Kidney (tissue), 22 donors: ENCODE measurements around the gene ALB. TPM values are rescaled to one million over a fixed set of nuclear protein-coding genes. Genes with fewer than 3 reads are reported as not detected.
"Not testable (repeated sequence)": the region's sequence is repeated elsewhere in the genome, so short reads cannot be mapped to it uniquely, and the experiment has no call there.

ENCODE experiments used
- DNase-seq, 5 donors: peaks; one replicate each; pipeline ENCODE4 v3.0.0-alpha.2; 2013 to 2020
- FAIRE-seq: peaks from 2 replicates; lab custom pipeline; 2012; peaks lifted over from hg19 to GRCh38; lab: Jason Lieb, UNC
- H3K27ac ChIP-seq, 2 donors: one replicate each; pipeline ENCODE4 v1.7.0; 2013; ENCODE audit warnings: low read depth in 2 of 2, low read length in 2 of 2, inconsistent platforms in 1 of 2
- H3K27me3 ChIP-seq: one replicate; pipeline ENCODE4 v1.7.1; 2013; ENCODE audit warnings: low read length, inconsistent platforms; ENCODE audit not compliant: control insufficient read depth, insufficient read depth
- H3K36me3 ChIP-seq, 3 donors: one replicate each; pipeline versions ENCODE4 v1.7.0 to v1.7.1; 2013; ENCODE audit warnings: low read length in 3 of 3, control low read depth in 1 of 3, inconsistent platforms in 1 of 3; ENCODE audit not compliant: insufficient read depth in 3 of 3, control insufficient read depth in 2 of 3
- H3K4me1 ChIP-seq, 3 donors: one replicate each; pipeline versions ENCODE4 v1.7.0 to v1.7.1; 2013; ENCODE audit warnings: low read length in 3 of 3, inconsistent platforms in 1 of 3, low read depth in 1 of 3; ENCODE audit not compliant: control insufficient read depth in 2 of 3, insufficient read depth in 2 of 3
- H3K4me3 ChIP-seq, 3 donors: one replicate each; pipeline versions ENCODE4 v1.7.0 to v1.8.1; 2013; ENCODE audit warnings: low read length in 3 of 3, control low read depth in 1 of 3, inconsistent platforms in 1 of 3
- H3K9ac ChIP-seq, 3 donors: one replicate each; pipeline versions ENCODE4 v1.7.0 to v1.7.1; 2013; ENCODE audit warnings: low read length in 3 of 3, control low read depth in 1 of 3, inconsistent platforms in 1 of 3
- H3K9me3 ChIP-seq, 3 donors: one replicate each; pipeline versions ENCODE4 v1.7.0 to v1.7.1; 2013; ENCODE audit warnings: low read length in 3 of 3, control low read depth in 1 of 3, inconsistent platforms in 1 of 3; ENCODE audit not compliant: control insufficient read depth in 2 of 3, insufficient read depth in 1 of 3
- intact Hi-C: fragments of 100-400 bp; cut with DNase I; formaldehyde crosslinking; loops from one replicate; pipeline ENCODE4 v1.11.1; 2022
- long read RNA-seq, 10 donors: library from polyadenylated mRNA in 1 of 10; unstranded in 1 of 10; transcript quantifications; one replicate each; pipeline ENCODE4 v2.0.0 and lab custom pipeline, GENCODE V29; 2021 to 2026
- polyA plus RNA-seq: library from polyadenylated mRNA; stranded (reverse); fragments of 350-450 nt; fragmentation: Illumina TruSeq; extraction: RNeasy Lipid Tissue Mini Kit (QIAGEN cat#74804); gene quantifications from one replicate; pipeline ENCODE4 v1.2.3, GENCODE V29; 2014; ENCODE audit warnings: low read depth, low replicate concordance; ENCODE audit not compliant: insufficient read depth
- total RNA-seq: library from RNA; stranded (reverse); fragmentation: NEBNext Ultra II Directional; extraction: Animal tissue kit (Norgen Biotek cat#: 25700); gene quantifications from one replicate; pipeline ENCODE4 v1.2.1, GENCODE V29; 2021
- TF ChIP-seq, protein P1 (sequence below): IDR thresholded peaks from 3 replicates; pipeline ENCODE4 v1.5.1; 2012; ENCODE audit warnings: mild to moderate bottlenecking, moderate library complexity, borderline replicate concordance; ENCODE audit not compliant: insufficient read depth; ENCODE audit errors: extremely low read depth
- donor health status: control.
- donor health status: control.
- donor health status: control.
- donor health status: control.
- donor health status: control.
- donor health status: DM: yes; HTN: yes; CAD: no.
- donor health status: Normal renal cell carcinoma (clear cell type).

The ALB gene
- total RNA-seq (0.19 TPM), polyA plus RNA-seq (172 TPM)
- long read RNA-seq, donor 1, partial matches to known transcripts: 0 of 2 reads
- long read RNA-seq, donor 1, other reads (novel, unspliced or antisense): 0 of 2 reads
- long read RNA-seq, donor 2, transcript ALB-201 (15 exons, 2,263 nt): major isoform, 88 of 357 reads
- long read RNA-seq, donor 2, transcript ALB-216 (11 exons, 1,519 nt): minor isoform, 5 of 357 reads
- long read RNA-seq, donor 2, transcript ALB-218 (4 exons, 665 nt): minor isoform, 15 of 357 reads
- long read RNA-seq, donor 2, partial matches to known transcripts: 240 of 357 reads
- long read RNA-seq, donor 2, other reads (novel, unspliced or antisense): 7 of 357 reads
- long read RNA-seq, donor 3, transcript ALB-218 (4 exons, 665 nt): minor isoform, 13 of 200 reads
- long read RNA-seq, donor 3, transcript ALB-201 (15 exons, 2,263 nt): major isoform, 60 of 200 reads
- long read RNA-seq, donor 3, partial matches to known transcripts: 125 of 200 reads
- long read RNA-seq, donor 3, other reads (novel, unspliced or antisense): 0 of 200 reads
- long read RNA-seq, donor 4, transcript ALB-201 (15 exons, 2,263 nt): major isoform, 29 of 189 reads
- long read RNA-seq, donor 4, partial matches to known transcripts: 153 of 189 reads
- long read RNA-seq, donor 4, other reads (novel, unspliced or antisense): 0 of 189 reads
- long read RNA-seq, donor 5, transcript ALB-201 (15 exons, 2,263 nt): major isoform, 56 of 236 reads
- long read RNA-seq, donor 5, transcript ALB-210 (2 exons, 422 nt): minor isoform, 5 of 236 reads
- long read RNA-seq, donor 5, partial matches to known transcripts: 164 of 236 reads
- long read RNA-seq, donor 5, other reads (novel, unspliced or antisense): 0 of 236 reads
- long read RNA-seq, donor 6, partial matches to known transcripts: 0 of 4 reads
- long read RNA-seq, donor 6, other reads (novel, unspliced or antisense): 0 of 4 reads
- long read RNA-seq, donor 7: 0 reads
- long read RNA-seq, donor 8, partial matches to known transcripts: 0 of 1 reads
- long read RNA-seq, donor 8, other reads (novel, unspliced or antisense): 0 of 1 reads
- long read RNA-seq, donor 9, partial matches to known transcripts: 0 of 3 reads
- long read RNA-seq, donor 9, other reads (novel, unspliced or antisense): 0 of 3 reads
- long read RNA-seq, donor 10: 0 reads

DNA sequence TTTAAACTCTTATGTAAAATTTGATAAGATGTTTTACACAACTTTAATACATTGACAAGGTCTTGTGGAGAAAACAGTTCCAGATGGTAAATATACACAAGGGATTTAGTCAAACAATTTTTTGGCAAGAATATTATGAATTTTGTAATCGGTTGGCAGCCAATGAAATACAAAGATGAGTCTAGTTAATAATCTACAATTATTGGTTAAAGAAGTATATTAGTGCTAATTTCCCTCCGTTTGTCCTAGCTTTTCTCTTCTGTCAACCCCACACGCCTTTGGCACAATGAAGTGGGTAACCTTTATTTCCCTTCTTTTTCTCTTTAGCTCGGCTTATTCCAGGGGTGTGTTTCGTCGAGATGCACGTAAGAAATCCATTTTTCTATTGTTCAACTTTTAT is at the start of gene ALB:
TSS of gene ALB (plus strand) at position 246 of the 400 bp plus-strand sequence. CDS start at position 287, 41 bp downstream.
- no peaks in the 10 kb centered on the region for H3K9me3 ChIP-seq
- H3K4me3 ChIP-seq: no peak within 1 kb of the TSS
- no peaks in the 10 kb centered on the region for H3K27me3 ChIP-seq
- no peak within 1 kb of the TSS for H3K27ac ChIP-seq
- H3K36me3 ChIP-seq: no peaks in the 10 kb centered on the region
- intact Hi-C loops: no loop called here
- FAIRE-seq: no peak
- no peaks in the 10 kb centered on the region for H3K4me1 ChIP-seq
- no peak for DNase-seq
- H3K9ac ChIP-seq: no peak within 1 kb of the TSS
- TF ChIP-seq, protein P1, sequence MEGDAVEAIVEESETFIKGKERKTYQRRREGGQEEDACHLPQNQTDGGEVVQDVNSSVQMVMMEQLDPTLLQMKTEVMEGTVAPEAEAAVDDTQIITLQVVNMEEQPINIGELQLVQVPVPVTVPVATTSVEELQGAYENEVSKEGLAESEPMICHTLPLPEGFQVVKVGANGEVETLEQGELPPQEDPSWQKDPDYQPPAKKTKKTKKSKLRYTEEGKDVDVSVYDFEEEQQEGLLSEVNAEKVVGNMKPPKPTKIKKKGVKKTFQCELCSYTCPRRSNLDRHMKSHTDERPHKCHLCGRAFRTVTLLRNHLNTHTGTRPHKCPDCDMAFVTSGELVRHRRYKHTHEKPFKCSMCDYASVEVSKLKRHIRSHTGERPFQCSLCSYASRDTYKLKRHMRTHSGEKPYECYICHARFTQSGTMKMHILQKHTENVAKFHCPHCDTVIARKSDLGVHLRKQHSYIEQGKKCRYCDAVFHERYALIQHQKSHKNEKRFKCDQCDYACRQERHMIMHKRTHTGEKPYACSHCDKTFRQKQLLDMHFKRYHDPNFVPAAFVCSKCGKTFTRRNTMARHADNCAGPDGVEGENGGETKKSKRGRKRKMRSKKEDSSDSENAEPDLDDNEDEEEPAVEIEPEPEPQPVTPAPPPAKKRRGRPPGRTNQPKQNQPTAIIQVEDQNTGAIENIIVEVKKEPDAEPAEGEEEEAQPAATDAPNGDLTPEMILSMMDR: no peak

DNA sequence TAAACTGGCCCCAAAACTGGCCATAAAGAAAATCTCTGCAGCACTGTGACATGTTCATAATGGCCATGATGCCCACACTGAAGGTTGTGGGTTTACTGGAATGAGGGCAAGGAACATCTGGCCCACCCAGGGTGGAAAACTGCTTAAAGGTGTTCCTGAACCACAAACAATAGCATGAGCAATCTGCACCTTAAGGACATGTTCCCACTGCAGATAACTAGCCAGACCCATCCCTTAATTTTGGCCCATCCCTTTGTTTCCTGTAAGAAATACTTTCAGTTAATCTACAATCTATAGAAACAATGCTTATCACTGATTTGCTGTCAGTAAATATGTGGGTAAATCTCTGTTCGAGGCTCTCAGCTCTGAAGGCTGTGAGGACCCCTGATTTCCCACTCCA is 46.9 kb upstream of the ALB start:
- H3K27ac ChIP-seq, H3K4me1 ChIP-seq, H3K27me3 ChIP-seq, FAIRE-seq, H3K9me3 ChIP-seq, H3K36me3 ChIP-seq, H3K9ac ChIP-seq, H3K4me3 ChIP-seq, intact Hi-C loops, DNase-seq: not testable (repeated sequence)

- intact Hi-C loops: not testable (repeated sequence)
Observed at GRCh38 chr4:73369506-73370199, 34.4 kb upstream of the ALB start.

DNA sequence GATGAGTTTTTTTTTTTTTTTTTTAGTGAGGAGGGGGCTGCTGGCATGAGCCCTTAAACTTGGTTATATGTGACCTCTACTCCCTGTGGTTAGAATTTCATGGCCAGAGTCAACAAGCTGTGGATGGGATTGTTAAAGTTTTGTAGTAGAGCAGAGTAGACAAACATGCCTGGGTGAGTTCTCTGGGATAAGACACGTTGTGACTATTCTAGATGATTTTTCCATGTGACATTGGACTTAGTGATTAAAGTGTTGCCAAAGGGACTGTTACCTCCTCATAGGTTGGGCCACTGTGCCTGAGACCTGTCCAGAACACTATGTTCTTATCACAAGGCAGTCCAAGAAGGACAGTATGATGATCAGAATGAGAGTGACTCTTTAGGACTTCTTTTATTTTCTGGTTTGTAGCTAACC is 28.8 kb upstream of the ALB start:
- TF ChIP-seq, protein P1: no peak
- H3K27ac ChIP-seq: no peak overlapping the region
- FAIRE-seq (no peak), DNase-seq (no peak)
- H3K4me3 ChIP-seq: no peak overlapping the region
- H3K36me3 ChIP-seq: no peaks in the 10 kb centered on the region
- no peaks in the 10 kb centered on the region for H3K27me3 ChIP-seq
- H3K9ac ChIP-seq: no peak overlapping the region
- H3K4me1 ChIP-seq: no peaks in the 10 kb centered on the region
- no peaks in the 10 kb centered on the region for H3K9me3 ChIP-seq
- intact Hi-C loops: no loop called here

More at GRCh38 chr4:73369506-73370199, 34.4 kb upstream of the ALB start:
- H3K9me3 ChIP-seq, H3K27me3 ChIP-seq, H3K27ac ChIP-seq, DNase-seq, H3K9ac ChIP-seq, FAIRE-seq, H3K36me3 ChIP-seq, H3K4me3 ChIP-seq, H3K4me1 ChIP-seq: not testable (repeated sequence)
